Ovary (tissue), 3 donors: ENCODE measurements around the gene CYP4F12.

ENCODE experiments used
- EP300 ChIP-seq: sonication (generic); formaldehyde crosslinking; IDR thresholded peaks from one replicate; pipeline ENCODE4 v1.6.1; 2017; ENCODE audit warnings: antibody characterized with exemption
- POLR2A ChIP-seq: fragments of 450-650 bp; IDR thresholded peaks from one replicate; pipeline ENCODE4 v1.6.1; 2017; ENCODE audit warnings: antibody characterized with exemption, mild to moderate bottlenecking, moderate library complexity
- TF ChIP-seq, protein P1 (sequence below), 3 donors: fragments of 450-650 bp in 2 of 3; fragments of 200-600 bp in 1 of 3; IDR thresholded peaks; one replicate each; pipeline versions ENCODE4 v1.5.1 to v1.8.0; 2016 to 2022; ENCODE audit warnings: antibody characterized with exemption in 3 of 3, mild to moderate bottlenecking in 1 of 3
- donor health status: DM: no; HTN: no; CAD: no.

DNA sequence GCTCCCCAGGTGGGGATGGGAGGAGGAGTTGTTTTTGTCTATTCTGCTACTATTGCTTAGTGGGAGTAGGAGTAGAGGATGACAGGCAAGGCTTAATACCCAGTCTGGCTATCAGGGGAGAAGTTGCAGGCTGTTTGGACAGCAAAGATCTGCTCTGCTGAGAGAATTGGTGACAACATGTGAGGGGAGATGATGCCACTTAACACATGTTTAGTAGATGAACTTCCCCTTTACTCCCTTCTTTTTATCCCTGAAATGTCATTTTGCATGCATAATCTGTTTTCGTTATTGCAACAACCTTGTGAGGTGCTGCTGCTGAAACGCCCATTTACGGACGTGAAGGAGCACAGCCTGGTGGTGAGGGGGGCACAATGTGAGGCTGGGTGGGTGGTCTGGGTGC is 3.0 kb upstream of the CYP4F12 start:
- TF ChIP-seq, protein P1, sequence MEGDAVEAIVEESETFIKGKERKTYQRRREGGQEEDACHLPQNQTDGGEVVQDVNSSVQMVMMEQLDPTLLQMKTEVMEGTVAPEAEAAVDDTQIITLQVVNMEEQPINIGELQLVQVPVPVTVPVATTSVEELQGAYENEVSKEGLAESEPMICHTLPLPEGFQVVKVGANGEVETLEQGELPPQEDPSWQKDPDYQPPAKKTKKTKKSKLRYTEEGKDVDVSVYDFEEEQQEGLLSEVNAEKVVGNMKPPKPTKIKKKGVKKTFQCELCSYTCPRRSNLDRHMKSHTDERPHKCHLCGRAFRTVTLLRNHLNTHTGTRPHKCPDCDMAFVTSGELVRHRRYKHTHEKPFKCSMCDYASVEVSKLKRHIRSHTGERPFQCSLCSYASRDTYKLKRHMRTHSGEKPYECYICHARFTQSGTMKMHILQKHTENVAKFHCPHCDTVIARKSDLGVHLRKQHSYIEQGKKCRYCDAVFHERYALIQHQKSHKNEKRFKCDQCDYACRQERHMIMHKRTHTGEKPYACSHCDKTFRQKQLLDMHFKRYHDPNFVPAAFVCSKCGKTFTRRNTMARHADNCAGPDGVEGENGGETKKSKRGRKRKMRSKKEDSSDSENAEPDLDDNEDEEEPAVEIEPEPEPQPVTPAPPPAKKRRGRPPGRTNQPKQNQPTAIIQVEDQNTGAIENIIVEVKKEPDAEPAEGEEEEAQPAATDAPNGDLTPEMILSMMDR (IDR thresholded peaks at IDR 0.05) = no peak
- TF ChIP-seq POLR2A (no peak), EP300 (no peak)
